Measurements from ENCODE around the gene PIAS1.

The PIAS1 gene

GRCh38 chr15:68034719-68035293, 19.3 kb upstream of the PIAS1 start:
- H3K27ac ChIP-seq (ENCODE audit: low read depth, low read length): no peak overlapping the region
- H3K9ac ChIP-seq (ENCODE audit: low read length): no peak overlapping the region
- H3K4me3 ChIP-seq (ENCODE audit: low read depth, low read length): no peak overlapping the region
- no peaks in the 10 kb centered on the region for H3K27me3 ChIP-seq (ENCODE audit: control insufficient read depth, insufficient read depth, low read length)
- no peaks in the 10 kb centered on the region for H3K36me3 ChIP-seq (ENCODE audit: control insufficient read depth, insufficient read depth, low read length)
- H3K4me1 ChIP-seq (ENCODE audit: control insufficient read depth, insufficient read depth, low read length): no peaks in the 10 kb centered on the region
- 0 out of 2 replicates have a peak, but pooled peaks cover 6% of the 10 kb centered on the region for H3K9me3 ChIP-seq (ENCODE audit: control insufficient read depth, insufficient read depth, low read depth, low read length)

- H3K27me3 ChIP-seq (ENCODE audit: control insufficient read depth, insufficient read depth, low read length): no peaks in the 10 kb centered on the region
- no peaks in the 10 kb centered on the region for H3K36me3 ChIP-seq (ENCODE audit: control insufficient read depth, insufficient read depth, low read length)
- H3K9ac ChIP-seq (ENCODE audit: low read length): no peak overlapping the region
- H3K9me3 ChIP-seq (ENCODE audit: control insufficient read depth, insufficient read depth, low read depth, low read length): peaks cover 4% of the 10 kb centered on the region; the same call in 1 of the 2 replicates
- H3K4me3 ChIP-seq (ENCODE audit: low read depth, low read length): no peak overlapping the region
- peaks cover 4% of the 10 kb centered on the region; the same call in 1 of the 2 replicates for H3K4me1 ChIP-seq (ENCODE audit: control insufficient read depth, insufficient read depth, low read length)
- H3K27ac ChIP-seq (ENCODE audit: low read depth, low read length): no peak overlapping the region
Measured at GRCh38 chr15:68038246-68038645, 15.9 kb upstream of the PIAS1 start.

- peaks cover 4% of the 10 kb centered on the region; the same call in 1 of the 2 replicates for H3K4me1 ChIP-seq (ENCODE audit: control insufficient read depth, insufficient read depth, low read length)
- H3K36me3 ChIP-seq (ENCODE audit: control insufficient read depth, insufficient read depth, low read length): no peaks in the 10 kb centered on the region
- H3K27ac ChIP-seq (ENCODE audit: low read depth, low read length): no peak overlapping the region
- H3K27me3 ChIP-seq (ENCODE audit: control insufficient read depth, insufficient read depth, low read length): no peaks in the 10 kb centered on the region
- peaks cover 4% of the 10 kb centered on the region; the same call in 1 of the 2 replicates for H3K9me3 ChIP-seq (ENCODE audit: control insufficient read depth, insufficient read depth, low read depth, low read length)
- H3K9ac ChIP-seq (ENCODE audit: low read length): no peak overlapping the region
- H3K4me3 ChIP-seq (ENCODE audit: low read depth, low read length): no peak overlapping the region
Measured at GRCh38 chr15:68040144-68040543, 14.0 kb upstream of the PIAS1 start.

GRCh38 chr15:68042156-68042854, 11.8 kb upstream of the PIAS1 start:
- Histone ChIP-seq H3K4me3 (ENCODE audit: low read depth, low read length) (no peak overlapping the region), H3K36me3 (ENCODE audit: control insufficient read depth, insufficient read depth, low read length) (no peaks in the 10 kb centered on the region), H3K4me1 (ENCODE audit: control insufficient read depth, insufficient read depth, low read length) (peaks cover 4% of the 10 kb centered on the region; the same call in 1 of the 2 replicates), H3K9ac (ENCODE audit: low read length) (no peak overlapping the region), H3K27me3 (ENCODE audit: control insufficient read depth, insufficient read depth, low read length) (no peaks in the 10 kb centered on the region), H3K9me3 (ENCODE audit: control insufficient read depth, insufficient read depth, low read depth, low read length) (peaks cover 4% of the 10 kb centered on the region; the same call in 1 of the 2 replicates), H3K27ac (ENCODE audit: low read depth, low read length) (no peak overlapping the region)

- no peak overlapping the region for H3K9ac ChIP-seq (ENCODE audit: low read length)
- H3K36me3 ChIP-seq (ENCODE audit: control insufficient read depth, insufficient read depth, low read length): no peaks in the 10 kb centered on the region
- H3K27ac ChIP-seq (ENCODE audit: low read depth, low read length): no peak overlapping the region
- no peaks in the 10 kb centered on the region for H3K27me3 ChIP-seq (ENCODE audit: control insufficient read depth, insufficient read depth, low read length)
- H3K4me3 ChIP-seq (ENCODE audit: low read depth, low read length): no peak overlapping the region
- H3K4me1 ChIP-seq (ENCODE audit: control insufficient read depth, insufficient read depth, low read length): peaks cover 4% of the 10 kb centered on the region; the same call in 1 of the 2 replicates
- peaks cover 4% of the 10 kb centered on the region; the same call in 1 of the 2 replicates for H3K9me3 ChIP-seq (ENCODE audit: control insufficient read depth, insufficient read depth, low read depth, low read length)
Measured at GRCh38 chr15:68042855-68043222, 11.3 kb upstream of the PIAS1 start.

- Histone ChIP-seq H3K9ac (ENCODE audit: low read length) (no peak overlapping the region), H3K4me1 (ENCODE audit: control insufficient read depth, insufficient read depth, low read length) (peaks cover 4% of the 10 kb centered on the region; the same call in 1 of the 2 replicates), H3K27ac (ENCODE audit: low read depth, low read length) (no peak overlapping the region), H3K4me3 (ENCODE audit: low read depth, low read length) (no peak overlapping the region), H3K36me3 (ENCODE audit: control insufficient read depth, insufficient read depth, low read length) (no peaks in the 10 kb centered on the region), H3K9me3 (ENCODE audit: control insufficient read depth, insufficient read depth, low read depth, low read length) (no peaks in the 10 kb centered on the region), H3K27me3 (ENCODE audit: control insufficient read depth, insufficient read depth, low read length) (no peaks in the 10 kb centered on the region)
Measured at GRCh38 chr15:68045289-68046265, 8.5 kb upstream of the PIAS1 start.

GRCh38 chr15:68047826-68048225, 6.3 kb upstream of the PIAS1 start:
- Histone ChIP-seq H3K4me3 (ENCODE audit: low read depth, low read length) (no peak overlapping the region), H3K4me1 (ENCODE audit: control insufficient read depth, insufficient read depth, low read length) (no peaks in the 10 kb centered on the region), H3K9me3 (ENCODE audit: control insufficient read depth, insufficient read depth, low read depth, low read length) (no peaks in the 10 kb centered on the region), H3K27ac (ENCODE audit: low read depth, low read length) (no peak overlapping the region), H3K27me3 (ENCODE audit: control insufficient read depth, insufficient read depth, low read length) (no peaks in the 10 kb centered on the region), H3K36me3 (ENCODE audit: control insufficient read depth, insufficient read depth, low read length) (no peaks in the 10 kb centered on the region), H3K9ac (ENCODE audit: low read length) (no peak overlapping the region)

- no peak overlapping the region for H3K4me3 ChIP-seq (ENCODE audit: low read depth, low read length)
- no peaks in the 10 kb centered on the region for H3K36me3 ChIP-seq (ENCODE audit: control insufficient read depth, insufficient read depth, low read length)
- H3K27me3 ChIP-seq (ENCODE audit: control insufficient read depth, insufficient read depth, low read length): no peaks in the 10 kb centered on the region
- H3K4me1 ChIP-seq (ENCODE audit: control insufficient read depth, insufficient read depth, low read length): peaks cover 15% of the 10 kb centered on the region
- no peaks in the 10 kb centered on the region for H3K9me3 ChIP-seq (ENCODE audit: control insufficient read depth, insufficient read depth, low read depth, low read length)
- no peak overlapping the region for H3K27ac ChIP-seq (ENCODE audit: low read depth, low read length)
- H3K9ac ChIP-seq (ENCODE audit: low read length): no peak overlapping the region
Measured at GRCh38 chr15:68051109-68051508, 3.0 kb upstream of the PIAS1 start.

- no peaks in the 10 kb centered on the region for H3K36me3 ChIP-seq (ENCODE audit: control insufficient read depth, insufficient read depth, low read length)
- H3K4me3 ChIP-seq (ENCODE audit: low read depth, low read length): no peak overlapping the region
- H3K4me1 ChIP-seq (ENCODE audit: control insufficient read depth, insufficient read depth, low read length): peaks cover 20% of the 10 kb centered on the region
- no peak overlapping the region for H3K9ac ChIP-seq (ENCODE audit: low read length)
- H3K9me3 ChIP-seq (ENCODE audit: control insufficient read depth, insufficient read depth, low read depth, low read length): no peaks in the 10 kb centered on the region
- H3K27ac ChIP-seq (ENCODE audit: low read depth, low read length): no peak overlapping the region
- H3K27me3 ChIP-seq (ENCODE audit: control insufficient read depth, insufficient read depth, low read length): no peaks in the 10 kb centered on the region
Measured at GRCh38 chr15:68051907-68052306, 2.2 kb upstream of the PIAS1 start.

- no peaks in the 10 kb centered on the region for H3K9me3 ChIP-seq (ENCODE audit: control insufficient read depth, insufficient read depth, low read depth, low read length)
Measured at GRCh38 chr15:68052431-68052830, 1.7 kb upstream of the PIAS1 start.

More at GRCh38 chr15:68052431-68052830, 1.7 kb upstream of the PIAS1 start:
- H3K9ac ChIP-seq (ENCODE audit: low read length): no peak overlapping the region
- peaks cover 22% of the 10 kb centered on the region for H3K4me1 ChIP-seq (ENCODE audit: control insufficient read depth, insufficient read depth, low read length)
- no peaks in the 10 kb centered on the region for H3K27me3 ChIP-seq (ENCODE audit: control insufficient read depth, insufficient read depth, low read length)
- H3K36me3 ChIP-seq (ENCODE audit: control insufficient read depth, insufficient read depth, low read length): no peaks in the 10 kb centered on the region
- H3K4me3 ChIP-seq (ENCODE audit: low read depth, low read length): no peak overlapping the region
- H3K27ac ChIP-seq (ENCODE audit: low read depth, low read length): no peak overlapping the region
